Measurements from ENCODE around the gene HBEGF. TPM values are rescaled to one million over a fixed set of nuclear protein-coding genes. Genes with fewer than 3 reads are reported as not detected.

The HBEGF gene
- total and polyA plus RNA-seq, 2 donors (not counting 1 experiment from before 2014, with no cell fraction given), result 1.8 to 10.3 TPM

GRCh38 chr5:140356853-140357725 is 10.7 kb upstream of the HBEGF start:
- Histone ChIP-seq H3K36me3 (ENCODE audit: control insufficient read depth, insufficient read depth, low read length) (no peaks in the 10 kb centered on the region), H4K20me1 (ENCODE audit: control insufficient read depth, extremely low read depth, insufficient read depth, low read length) (no peaks in the 10 kb centered on the region), H3K9me3 (ENCODE audit: control insufficient read depth, insufficient read depth, low read depth, low read length) (no peaks in the 10 kb centered on the region), H3K4me2 (ENCODE audit: extremely low read depth, insufficient read depth, low read length) (peak overlapping the region; percentile 88), H3K27ac (ENCODE audit: insufficient read depth, low read length) (no peak overlapping the region), H3K27me3 (ENCODE audit: control insufficient read depth, insufficient read depth, low read length) (no peaks in the 10 kb centered on the region), H3K4me1 (ENCODE audit: control insufficient read depth, extremely low read depth, insufficient read depth, low read length) (peaks cover 5% of the 10 kb centered on the region), H3K4me3 (replicated peaks in 1 of 4; ENCODE audit: control extremely low read depth in 1 of 4, insufficient read depth in 1 of 4, low read depth in 3 of 4, low read length in 4 of 4) (no peak overlapping the region), H3K9ac (ENCODE audit: insufficient read depth, low read length) (no peak overlapping the region), H2AFZ (ENCODE audit: low read length) (peak overlapping the region; percentile 83), H3K79me2 (ENCODE audit: control insufficient read depth, insufficient read depth, low read length) (no peaks in the 10 kb centered on the region)
- TF ChIP-seq CTCF (conservative IDR thresholded peaks at IDR 0.05 in 1 of 2, IDR thresholded peaks at IDR 0.05 in 1 of 2; ENCODE audit: low read depth in 1 of 2, low read length in 2 of 2) (no peak), EZH2 (IDR thresholded peaks at IDR 0.05; ENCODE audit: low read length, missing control alignments) (no peak)
- DNase-seq (ENCODE audit: low read depth in 2 of 2), result no peak

GRCh38 chr5:140355546-140355945 is 9.1 kb upstream of the HBEGF start:
- no peak overlapping the region for H3K27ac ChIP-seq (ENCODE audit: insufficient read depth, low read length)
- no peaks in the 10 kb centered on the region for H4K20me1 ChIP-seq (ENCODE audit: control insufficient read depth, extremely low read depth, insufficient read depth, low read length)
- H3K4me1 ChIP-seq (ENCODE audit: control insufficient read depth, extremely low read depth, insufficient read depth, low read length), result peaks cover 5% of the 10 kb centered on the region
- H3K4me2 ChIP-seq (ENCODE audit: extremely low read depth, insufficient read depth, low read length), result no peak overlapping the region
- DNase-seq (ENCODE audit: low read depth in 2 of 2), result no peak
- no peaks in the 10 kb centered on the region for H3K36me3 ChIP-seq (ENCODE audit: control insufficient read depth, insufficient read depth, low read length)
- H3K9ac ChIP-seq (ENCODE audit: insufficient read depth, low read length), result no peak overlapping the region
- no peaks in the 10 kb centered on the region for H3K27me3 ChIP-seq (ENCODE audit: control insufficient read depth, insufficient read depth, low read length)
- TF ChIP-seq EZH2 (IDR thresholded peaks at IDR 0.05; ENCODE audit: low read length, missing control alignments) (no peak), CTCF (conservative IDR thresholded peaks at IDR 0.05 in 1 of 2, IDR thresholded peaks at IDR 0.05 in 1 of 2; ENCODE audit: low read depth in 1 of 2, low read length in 2 of 2) (no peak)
- H2AFZ ChIP-seq (ENCODE audit: low read length), result no peak overlapping the region
- no peak overlapping the region for H3K4me3 ChIP-seq (replicated peaks in 1 of 4; ENCODE audit: control extremely low read depth in 1 of 4, insufficient read depth in 1 of 4, low read depth in 3 of 4, low read length in 4 of 4)
- no peaks in the 10 kb centered on the region for H3K9me3 ChIP-seq (ENCODE audit: control insufficient read depth, insufficient read depth, low read depth, low read length)
- H3K79me2 ChIP-seq (ENCODE audit: control insufficient read depth, insufficient read depth, low read length), result no peaks in the 10 kb centered on the region

- Histone ChIP-seq H3K27me3 (ENCODE audit: control insufficient read depth, insufficient read depth, low read length) (no peaks in the 10 kb centered on the region), H3K4me2 (ENCODE audit: extremely low read depth, insufficient read depth, low read length) (no peak overlapping the region), H3K4me1 (ENCODE audit: control insufficient read depth, extremely low read depth, insufficient read depth, low read length) (peaks cover 4% of the 10 kb centered on the region), H3K9me3 (ENCODE audit: control insufficient read depth, insufficient read depth, low read depth, low read length) (no peaks in the 10 kb centered on the region), H3K4me3 (replicated peaks in 1 of 4; ENCODE audit: control extremely low read depth in 1 of 4, insufficient read depth in 1 of 4, low read depth in 3 of 4, low read length in 4 of 4) (no peak overlapping the region), H3K27ac (ENCODE audit: insufficient read depth, low read length) (no peak overlapping the region), H2AFZ (ENCODE audit: low read length) (no peak overlapping the region), H3K79me2 (ENCODE audit: control insufficient read depth, insufficient read depth, low read length) (no peaks in the 10 kb centered on the region), H3K36me3 (ENCODE audit: control insufficient read depth, insufficient read depth, low read length) (no peaks in the 10 kb centered on the region), H3K9ac (ENCODE audit: insufficient read depth, low read length) (no peak overlapping the region), H4K20me1 (ENCODE audit: control insufficient read depth, extremely low read depth, insufficient read depth, low read length) (no peaks in the 10 kb centered on the region)
- peak; percentile 78 to 84 for TF ChIP-seq CTCF (conservative IDR thresholded peaks at IDR 0.05 in 1 of 2, IDR thresholded peaks at IDR 0.05 in 1 of 2; ENCODE audit: low read depth in 1 of 2, low read length in 2 of 2)
- no peak for TF ChIP-seq EZH2 (IDR thresholded peaks at IDR 0.05; ENCODE audit: low read length, missing control alignments)
- peak; percentile 50 to 77 for DNase-seq (ENCODE audit: low read depth in 2 of 2)
Measured at GRCh38 chr5:140351609-140352334, 5.4 kb upstream of the HBEGF start.
